Panc1 (cell line): ENCODE data around the gene ADRM1. TPM values are rescaled to one million over a fixed set of nuclear protein-coding genes. Genes with fewer than 3 reads are reported as not detected.

Source experiments
- ATAC-seq: fragments of 200-7000 bp; cut with Tn5 transposase; 2 replicates; pipeline ENCODE4 v1.9.1; 2020; ENCODE audit warnings: mild to moderate bottlenecking, moderate library complexity
- BruUV-seq: library from RNA; stranded (reverse); fragments of 400-500 nt; replicated peaks from 2 replicates; lab custom pipeline; 2021; lab: Mats Ljungman, UMichigan
- CTCF ChIA-PET: fragments of 300-600 bp; sonication (Branson Sonifier 250); formaldehyde crosslinking; loops from one replicate; lab custom pipeline; 2022; ENCODE audit warnings: antibody characterized with exemption; lab: Charles Lee
- POLR2A ChIA-PET: fragments of 300-600 bp; sonication (Branson Sonifier 250); formaldehyde crosslinking; loops from one replicate; lab custom pipeline; 2022; ENCODE audit warnings: antibody characterized with exemption; lab: Charles Lee
- DNase-seq: peaks from one replicate; pipeline ENCODE4 v3.0.0-alpha.2; 2010; ENCODE audit warnings: low read depth, low spot score
- H3K27ac ChIP-seq: 2 replicates; pipeline ENCODE4 v1.5.1; 2011; ENCODE audit warnings: mild to moderate bottlenecking, low read length, inconsistent platforms
- H3K27me3 ChIP-seq: fragments of 200-500 bp; sonication (Bioruptor generic); 2 replicates; pipeline ENCODE4 v1.6.0; 2014; ENCODE audit warnings: low read length, inconsistent platforms; ENCODE audit not compliant: control insufficient read depth, insufficient read depth
- H3K36me3 ChIP-seq: fragments of 200-500 bp; sonication (Bioruptor generic); 2 replicates; pipeline ENCODE4 v1.5.1; 2014; ENCODE audit warnings: inconsistent platforms, mild to moderate bottlenecking, low read length, moderate library complexity; ENCODE audit not compliant: control insufficient read depth, insufficient read depth
- H3K4me1 ChIP-seq: 2 replicates; pipeline ENCODE4 v1.5.1; 2011; ENCODE audit warnings: inconsistent platforms, mild to moderate bottlenecking, low read length, moderate library complexity; ENCODE audit not compliant: control insufficient read depth, insufficient read depth
- H3K4me3 ChIP-seq, 2 experiments: 2 replicates each; pipeline ENCODE4 v1.5.1; 2011 to 2012; ENCODE audit warnings: low read depth in 2 of 2, low read length in 2 of 2, mild to moderate bottlenecking in 2 of 2, inconsistent platforms in 1 of 2, moderate library complexity in 1 of 2
- H3K9me3 ChIP-seq: fragments of 200-500 bp; sonication (Bioruptor generic); 2 replicates; pipeline ENCODE4 v1.5.1; 2014; ENCODE audit warnings: low read depth, mild to moderate bottlenecking, inconsistent platforms, low read length, moderate library complexity; ENCODE audit not compliant: control insufficient read depth, insufficient read depth
- CTCF ChIP-seq: fragments of 450-650 bp; IDR thresholded peaks from 2 replicates; pipeline ENCODE4 v1.5.1; 2017; ENCODE audit warnings: mild to moderate bottlenecking
- POLR2AphosphoS5 ChIP-seq: IDR thresholded peaks from 2 replicates; pipeline ENCODE4 v1.6.1; 2012; ENCODE audit warnings: mild to moderate bottlenecking, low read depth, low read length, moderate library complexity
- REST ChIP-seq, 2 experiments: IDR thresholded peaks; 2 replicates each; pipeline ENCODE4 v1.6.1; 2011 to 2012; ENCODE audit warnings: low read depth in 2 of 2, control low read depth in 1 of 2, low read length in 1 of 2, mild to moderate bottlenecking in 1 of 2, moderate library complexity in 1 of 2; ENCODE audit not compliant: insufficient read depth in 1 of 2
- SIN3A ChIP-seq: IDR thresholded peaks from 2 replicates; pipeline ENCODE4 v1.6.1; 2012; ENCODE audit warnings: low read depth, mild to moderate bottlenecking, low read length, moderate library complexity, borderline replicate concordance; ENCODE audit not compliant: insufficient read depth
- TCF7L2 ChIP-seq: IDR thresholded peaks from 2 replicates; pipeline ENCODE4 v1.6.1; 2011; ENCODE audit warnings: mild to moderate bottlenecking, low read depth, low read length, inconsistent platforms
- in situ Hi-C: cut with HindIII; loops from 2 replicates; pipeline ENCODE4 v1.10.0; 2016; ENCODE audit warnings: low sequenced_read_pairs, low pct_unique_long_range_greater_than_20kb
- intact Hi-C: fragments of 100-400 bp; cut with micrococcal nuclease; formaldehyde crosslinking; loops from one replicate; pipeline ENCODE4 v1.10.0; 2022; ENCODE audit not compliant: unreplicated experiment
- total RNA-seq: library from RNA; stranded (reverse); gene quantifications from one replicate; pipeline ENCODE4 v1.2.1, GENCODE V29; 2021; ENCODE audit not compliant: unreplicated experiment

ADRM1 gene
- total RNA-seq, 1 experiment from 2014 or later, result 194 TPM

- no peak for TF ChIP-seq TCF7L2
- no peak for TF ChIP-seq POLR2AphosphoS5
- no peak for TF ChIP-seq CTCF
- no peak for TF ChIP-seq REST (IDR thresholded peaks at IDR 0.05; ENCODE audit: insufficient read depth in 1 of 2, low read depth in 2 of 2, low read length in 1 of 2)
- no peak for TF ChIP-seq SIN3A
- POLR2A ChIA-PET, result no interaction called here
Observed at GRCh38 chr20:62276439-62276838, 26.4 kb upstream of the ADRM1 start.

GRCh38 chr20:62277253-62277652, 25.5 kb upstream of the ADRM1 start:
- Histone ChIP-seq H3K4me3 (no peak overlapping the region), H3K27ac (no peak overlapping the region), H3K4me1 (no peaks in the 10 kb centered on the region), H3K36me3 (no peaks in the 10 kb centered on the region), H3K27me3 (no peaks in the 10 kb centered on the region), H3K9me3 (no peaks in the 10 kb centered on the region)
- in situ Hi-C loops, result no loop called here
- BruUV-seq, result no TSS peak
- ATAC-seq (no peak), DNase-seq (no peak)
- intact Hi-C loops, result no loop called here
- ChIA-PET CTCF (no interaction called here), POLR2A (interaction anchor here (0.5 kb wide), 1 partner anchor 29 kb away, joined by 14 read pairs; no protein-coding TSS in a partner anchor)
- no peak for TF ChIP-seq CTCF

More at GRCh38 chr20:62276439-62276838, 26.4 kb upstream of the ADRM1 start:
- in situ Hi-C loops, result no loop called here
- BruUV-seq, result no TSS peak
- Histone ChIP-seq H3K4me3 (no peak overlapping the region), H3K27ac (no peak overlapping the region), H3K9me3 (no peaks in the 10 kb centered on the region), H3K27me3 (no peaks in the 10 kb centered on the region), H3K36me3 (no peaks in the 10 kb centered on the region), H3K4me1 (no peaks in the 10 kb centered on the region)
- no peak for ATAC-seq
- DNase-seq, result no peak
- intact Hi-C loops, result no loop called here
- CTCF ChIA-PET, result no interaction called here

GRCh38 chr20:62280303-62280702, 22.5 kb upstream of the ADRM1 start:
- in situ Hi-C loops (no loop called here), intact Hi-C loops (no loop called here)
- peaks cover 5% of the 10 kb centered on the region; the same call in 1 of the 2 replicates for H3K36me3 ChIP-seq
- ChIA-PET CTCF (no interaction called here), POLR2A (no interaction called here)
- DNase-seq (no peak), ATAC-seq (no peak)
- no peaks in the 10 kb centered on the region for H3K27me3 ChIP-seq
- BruUV-seq, result no TSS peak
- no peak overlapping the region for H3K4me3 ChIP-seq
- TF ChIP-seq CTCF, result no peak
- TF ChIP-seq POLR2AphosphoS5, result no peak
- no peak for TF ChIP-seq SIN3A
- no peak for TF ChIP-seq REST (IDR thresholded peaks at IDR 0.05; ENCODE audit: insufficient read depth in 1 of 2, low read depth in 2 of 2, low read length in 1 of 2)
- no peak for TF ChIP-seq TCF7L2
- H3K4me1 ChIP-seq, result no peaks in the 10 kb centered on the region
- no peaks in the 10 kb centered on the region for H3K9me3 ChIP-seq
- H3K27ac ChIP-seq, result no peak overlapping the region
